SK-N-SH (cell line): Measurements from ENCODE around the gene ACOXL. TPM values are rescaled to one million over a fixed set of nuclear protein-coding genes. Genes with fewer than 3 reads are reported as not detected.

Experiments used
- CTCF ChIA-PET: fragments of 300-600, 350-600 bp; formaldehyde crosslinking; extraction: SDS; loops from one replicate; lab custom pipeline; 2021; lab: Yijun Ruan, JAX
- POLR2A ChIA-PET: fragments of 350-600 bp; sonication (Branson Sonifier 250); formaldehyde crosslinking; extraction: SDS; loops from one replicate; lab custom pipeline; 2020; ENCODE audit warnings: antibody characterized with exemption, inconsistent platforms; lab: Yijun Ruan, JAX
- DNase-seq: peaks from one replicate; pipeline ENCODE4 v3.0.0; 2012
- H2AFZ ChIP-seq: fragments of 200-600 bp; sonication (generic); 2 replicates; pipeline ENCODE4 v1.8.1; 2016; ENCODE audit warnings: antibody characterized with exemption, mild to moderate bottlenecking, low read depth
- H3F3A ChIP-seq: fragments of 200-600 bp; sonication (generic); replicated peaks from 2 replicates; pipeline ENCODE3; 2016; ENCODE audit warnings: antibody characterized with exemption, mild to moderate bottlenecking; ENCODE audit not compliant: insufficient read depth
- H3K27ac ChIP-seq, 2 experiments: fragments of 200-500 bp in 1 of 2; fragments of 200-600 bp in 1 of 2; sonication (Bioruptor generic) in 1 of 2; sonication (generic), shearing (Covaris generic) in 1 of 2; 2 replicates each; pipeline versions ENCODE4 v1.5.1 to v1.6.1; 2014 to 2016; ENCODE audit warnings: low read depth in 2 of 2, inconsistent platforms in 1 of 2, low read length in 1 of 2, mild to moderate bottlenecking in 1 of 2, mixed read lengths in 1 of 2
- H3K27me3 ChIP-seq: fragments of 200-600 bp; sonication (generic), shearing (Covaris generic); 2 replicates; pipeline ENCODE4 v1.6.1; 2016; ENCODE audit warnings: mixed run types; ENCODE audit not compliant: insufficient read depth
- H3K36me3 ChIP-seq, 2 experiments: fragments of 200-500 bp in 1 of 2; fragments of 200-600 bp in 1 of 2; sonication (Bioruptor generic) in 1 of 2; sonication (generic) in 1 of 2; replicated peaks in 1 of 2; 2 replicates each; pipeline versions ENCODE3 to v1.5.1; 2014 to 2016; ENCODE audit warnings: low read length in 1 of 2, mild to moderate bottlenecking in 1 of 2; ENCODE audit not compliant: insufficient read depth in 2 of 2, control insufficient read depth in 1 of 2
- H3K4me1 ChIP-seq, 2 experiments: fragments of 200-500 bp in 1 of 2; fragments of 200-600 bp in 1 of 2; sonication (Bioruptor generic) in 1 of 2; sonication (generic), shearing (Covaris generic) in 1 of 2; 2 replicates each; pipeline versions ENCODE4 v1.5.1 to v1.6.1; 2014 to 2016; ENCODE audit warnings: low read depth in 1 of 2, low read length in 1 of 2, mixed run types in 1 of 2; ENCODE audit not compliant: insufficient read depth in 2 of 2, control insufficient read depth in 1 of 2
- H3K4me2 ChIP-seq: fragments of 200-600 bp; sonication (generic), shearing (Covaris generic); 2 replicates; pipeline ENCODE4 v1.6.1; 2017; ENCODE audit warnings: mixed run types
- H3K4me3 ChIP-seq, 2 experiments: fragments of 200-500 bp in 1 of 2; fragments of 200-600 bp in 1 of 2; sonication (Bioruptor generic) in 1 of 2; sonication (generic), shearing (Covaris generic) in 1 of 2; 2 replicates each; pipeline versions ENCODE4 v1.5.1 to v1.8.1; 2014 to 2016; ENCODE audit warnings: low read depth in 2 of 2, inconsistent platforms in 1 of 2, low read length in 1 of 2, mild to moderate bottlenecking in 1 of 2, mixed read lengths in 1 of 2, moderate library complexity in 1 of 2
- H3K79me2 ChIP-seq: fragments of 200-600 bp; sonication (generic); 2 replicates; pipeline ENCODE4 v1.8.1; 2017; ENCODE audit warnings: mild to moderate bottlenecking; ENCODE audit not compliant: insufficient read depth
- H3K9ac ChIP-seq: fragments of 200-600 bp; sonication (generic); 2 replicates; pipeline ENCODE4 v1.6.1; 2017; ENCODE audit warnings: mixed run types
- H3K9me2 ChIP-seq: fragments of 200-600 bp; sonication (generic); 2 replicates; pipeline ENCODE4 v1.6.1; 2017; ENCODE audit warnings: mixed run types
- H3K9me3 ChIP-seq: fragments of 200-600 bp; sonication (generic); 2 replicates; pipeline ENCODE4 v1.6.1; 2017; ENCODE audit warnings: mixed run types, mild to moderate bottlenecking, moderate library complexity
- H4K20me1 ChIP-seq: fragments of 200-600 bp; sonication (generic); 2 replicates; pipeline ENCODE4 v1.6.1; 2017; ENCODE audit warnings: mild to moderate bottlenecking, mixed run types; ENCODE audit not compliant: insufficient read depth
- EP300 ChIP-seq, 2 experiments: IDR thresholded peaks; 2 replicates each; pipeline versions ENCODE4 v1.4.0 to v1.6.1; 2012; ENCODE audit warnings: borderline replicate concordance in 1 of 2, low read depth in 1 of 2, low read length in 1 of 2
- EZH2phosphoT487 ChIP-seq: fragments of 200-600 bp; sonication (generic); IDR thresholded peaks from 2 replicates; pipeline ENCODE4 v1.6.1; 2017; ENCODE audit warnings: low read depth, mixed run types, mild to moderate bottlenecking, antibody characterized with exemption, moderate library complexity, borderline replicate concordance
- FOXJ3 ChIP-seq: sonication (generic); formaldehyde crosslinking; IDR thresholded peaks from 2 replicates; pipeline ENCODE4 v1.5.1; 2020; ENCODE audit warnings: mild to moderate bottlenecking, missing genetic modification reagents
- GABPA ChIP-seq: IDR thresholded peaks from 2 replicates; pipeline ENCODE4 v1.4.0; 2012; ENCODE audit warnings: low read depth, mild to moderate bottlenecking
- GATA2 ChIP-seq: sonication (generic); formaldehyde crosslinking; IDR thresholded peaks from 2 replicates; pipeline ENCODE4 v1.5.0; 2020; ENCODE audit warnings: mild to moderate bottlenecking, missing genetic modification reagents
- MEF2A ChIP-seq: IDR thresholded peaks from 2 replicates; pipeline ENCODE4 v1.4.0; 2012; ENCODE audit warnings: low read depth, borderline replicate concordance
- RCOR1 ChIP-seq: fragments of 150-350 bp; IDR thresholded peaks from 2 replicates; pipeline ENCODE4 v1.6.1; 2017; ENCODE audit warnings: antibody characterized with exemption, low read length
- RFX5 ChIP-seq: IDR thresholded peaks from 2 replicates; pipeline ENCODE4 v1.6.1; 2012; ENCODE audit warnings: mild to moderate bottlenecking, improper control_type of control experiment, low read length
- TAF1 ChIP-seq: IDR thresholded peaks from 2 replicates; pipeline ENCODE4 v1.6.1; 2012; ENCODE audit warnings: low read depth, mild to moderate bottlenecking, low read length, moderate library complexity, borderline replicate concordance
- TCF12 ChIP-seq: IDR thresholded peaks from 2 replicates; pipeline ENCODE4 v1.4.0; 2012
- TEAD4 ChIP-seq: IDR thresholded peaks from 2 replicates; pipeline ENCODE4 v1.4.0; 2012; ENCODE audit warnings: mild to moderate bottlenecking, borderline replicate concordance; ENCODE audit not compliant: insufficient read depth
- YY1 ChIP-seq: IDR thresholded peaks from 2 replicates; pipeline ENCODE4 v1.4.0; 2012; ENCODE audit warnings: low read depth, mild to moderate bottlenecking
- WGBS: methylation state at CpG from one replicate; pipeline ENCODE4 v1.1.6; 2017; ENCODE audit warnings: low lambda C conversion rate; 5-methylcytosine and 5-hydroxymethylcytosine counted together
- polyA plus RNA-seq, 3 experiments: library from polyadenylated mRNA; depleted of rRNA; stranded (reverse); fragments of >200 nt; gene quantifications; 2 replicates each; pipeline ENCODE4 v1.2.3, GENCODE V29; 2012
- TF ChIP-seq, protein P1 (sequence below): IDR thresholded peaks from 2 replicates; pipeline ENCODE4 v1.4.0; 2012; ENCODE audit warnings: low read depth, borderline replicate concordance
- TF ChIP-seq, protein P2 (sequence below): IDR thresholded peaks from 2 replicates; pipeline ENCODE4; 2012
- TF ChIP-seq, protein P3 (sequence below): IDR thresholded peaks from 2 replicates; pipeline ENCODE4 v1.4.0; 2012; ENCODE audit warnings: low read depth
- TF ChIP-seq, protein P4 (sequence below): fragments of 200-600 bp; sonication (generic); IDR thresholded peaks from 2 replicates; pipeline ENCODE4 v1.6.1; 2017; ENCODE audit warnings: antibody characterized with exemption, mild to moderate bottlenecking, moderate library complexity

Gene ACOXL
- polyA plus RNA-seq, 1 of the 3 experiments (the other 2 are of a cell fraction) = not detected

DNA sequence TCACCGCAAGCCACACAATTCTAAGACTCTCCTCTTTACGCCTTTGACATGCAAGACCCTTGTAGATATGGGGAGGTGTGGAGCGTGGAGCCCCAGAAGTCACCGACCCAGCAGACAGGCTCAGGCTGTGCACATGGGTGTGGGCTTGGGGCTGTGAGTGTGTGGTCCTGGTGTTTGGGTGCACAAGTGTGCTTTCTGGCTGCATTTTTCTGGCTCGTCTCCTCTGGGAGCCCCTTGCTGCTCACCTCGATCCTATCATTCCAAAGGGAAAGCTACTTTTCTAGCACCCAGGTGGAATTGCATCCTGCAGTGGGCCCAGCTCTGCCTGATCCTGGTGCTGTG is 143.0 kb downstream of the ACOXL start:
- 57% methylated on average over 6 of the region's 6 CpGs for WGBS

More for the DNA sequence above, 143.0 kb downstream of the ACOXL start:
- DNase-seq = no peak
- Histone ChIP-seq H3F3A (no peaks in the 10 kb centered on the region), H3K27ac (no peak overlapping the region), H3K27me3 (no peaks in the 10 kb centered on the region; the same call in 1 of the 2 replicates), H3K4me1 (peaks cover 0 to 3% of the 10 kb centered on the region in 2 experiments; a peak in 1 of 4 replicates), H4K20me1 (no peaks in the 10 kb centered on the region), H3K36me3 (no peaks in the 10 kb centered on the region), H3K9ac (no peak overlapping the region), H3K79me2 (no peaks in the 10 kb centered on the region), H3K9me3 (0 out of 2 replicates have a peak, but pooled peaks cover 4% of the 10 kb centered on the region), H3K4me2 (no peak overlapping the region), H3K4me3 (no peak overlapping the region), H3K9me2 (no peaks in the 10 kb centered on the region), H2AFZ (no peak overlapping the region)
- TF ChIP-seq, protein P1, sequence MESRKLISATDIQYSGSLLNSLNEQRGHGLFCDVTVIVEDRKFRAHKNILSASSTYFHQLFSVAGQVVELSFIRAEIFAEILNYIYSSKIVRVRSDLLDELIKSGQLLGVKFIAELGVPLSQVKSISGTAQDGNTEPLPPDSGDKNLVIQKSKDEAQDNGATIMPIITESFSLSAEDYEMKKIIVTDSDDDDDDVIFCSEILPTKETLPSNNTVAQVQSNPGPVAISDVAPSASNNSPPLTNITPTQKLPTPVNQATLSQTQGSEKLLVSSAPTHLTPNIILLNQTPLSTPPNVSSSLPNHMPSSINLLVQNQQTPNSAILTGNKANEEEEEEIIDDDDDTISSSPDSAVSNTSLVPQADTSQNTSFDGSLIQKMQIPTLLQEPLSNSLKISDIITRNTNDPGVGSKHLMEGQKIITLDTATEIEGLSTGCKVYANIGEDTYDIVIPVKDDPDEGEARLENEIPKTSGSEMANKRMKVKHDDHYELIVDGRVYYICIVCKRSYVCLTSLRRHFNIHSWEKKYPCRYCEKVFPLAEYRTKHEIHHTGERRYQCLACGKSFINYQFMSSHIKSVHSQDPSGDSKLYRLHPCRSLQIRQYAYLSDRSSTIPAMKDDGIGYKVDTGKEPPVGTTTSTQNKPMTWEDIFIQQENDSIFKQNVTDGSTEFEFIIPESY = no peak
- TF ChIP-seq TAF1 (no peak), RFX5 (no peak), RCOR1 (no peak), TEAD4 (no peak), GATA2 (CRISPR knock-in tag) (no peak), TCF12 (no peak), GABPA (no peak), EP300 (IDR thresholded peaks at IDR 0.05; ENCODE audit: borderline replicate concordance in 1 of 2, low read depth in 1 of 2, low read length in 1 of 2) (no peak), FOXJ3 (CRISPR knock-in tag) (no peak), YY1 (no peak), EZH2phosphoT487 (no peak), MEF2A (no peak)
- TF ChIP-seq, protein P2, sequence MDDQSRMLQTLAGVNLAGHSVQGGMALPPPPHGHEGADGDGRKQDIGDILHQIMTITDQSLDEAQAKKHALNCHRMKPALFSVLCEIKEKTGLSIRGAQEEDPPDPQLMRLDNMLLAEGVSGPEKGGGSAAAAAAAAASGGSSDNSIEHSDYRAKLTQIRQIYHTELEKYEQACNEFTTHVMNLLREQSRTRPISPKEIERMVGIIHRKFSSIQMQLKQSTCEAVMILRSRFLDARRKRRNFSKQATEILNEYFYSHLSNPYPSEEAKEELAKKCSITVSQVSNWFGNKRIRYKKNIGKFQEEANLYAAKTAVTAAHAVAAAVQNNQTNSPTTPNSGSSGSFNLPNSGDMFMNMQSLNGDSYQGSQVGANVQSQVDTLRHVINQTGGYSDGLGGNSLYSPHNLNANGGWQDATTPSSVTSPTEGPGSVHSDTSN = no peak
- TF ChIP-seq, protein P3, sequence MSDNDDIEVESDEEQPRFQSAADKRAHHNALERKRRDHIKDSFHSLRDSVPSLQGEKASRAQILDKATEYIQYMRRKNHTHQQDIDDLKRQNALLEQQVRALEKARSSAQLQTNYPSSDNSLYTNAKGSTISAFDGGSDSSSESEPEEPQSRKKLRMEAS = no peak
- TF ChIP-seq, protein P4, sequence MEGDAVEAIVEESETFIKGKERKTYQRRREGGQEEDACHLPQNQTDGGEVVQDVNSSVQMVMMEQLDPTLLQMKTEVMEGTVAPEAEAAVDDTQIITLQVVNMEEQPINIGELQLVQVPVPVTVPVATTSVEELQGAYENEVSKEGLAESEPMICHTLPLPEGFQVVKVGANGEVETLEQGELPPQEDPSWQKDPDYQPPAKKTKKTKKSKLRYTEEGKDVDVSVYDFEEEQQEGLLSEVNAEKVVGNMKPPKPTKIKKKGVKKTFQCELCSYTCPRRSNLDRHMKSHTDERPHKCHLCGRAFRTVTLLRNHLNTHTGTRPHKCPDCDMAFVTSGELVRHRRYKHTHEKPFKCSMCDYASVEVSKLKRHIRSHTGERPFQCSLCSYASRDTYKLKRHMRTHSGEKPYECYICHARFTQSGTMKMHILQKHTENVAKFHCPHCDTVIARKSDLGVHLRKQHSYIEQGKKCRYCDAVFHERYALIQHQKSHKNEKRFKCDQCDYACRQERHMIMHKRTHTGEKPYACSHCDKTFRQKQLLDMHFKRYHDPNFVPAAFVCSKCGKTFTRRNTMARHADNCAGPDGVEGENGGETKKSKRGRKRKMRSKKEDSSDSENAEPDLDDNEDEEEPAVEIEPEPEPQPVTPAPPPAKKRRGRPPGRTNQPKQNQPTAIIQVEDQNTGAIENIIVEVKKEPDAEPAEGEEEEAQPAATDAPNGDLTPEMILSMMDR = no peak
- CTCF ChIA-PET = interaction anchor here (0.9 to 1.0 kb wide), 2 partner anchors 28 to 124 kb away, joined by 3 read pairs; no protein-coding TSS in a partner anchor
- POLR2A ChIA-PET = no interaction called here
